Peyer's patch (tissue), 4 donors: ENCODE measurements around the gene C11orf58. TPM values are rescaled to one million over a fixed set of nuclear protein-coding genes. Genes with fewer than 3 reads are reported as not detected.

ENCODE experiments used
- DNase-seq, 3 donors: peaks; one replicate each; pipeline ENCODE4 v3.0.0-alpha.2; 2017 to 2019
- H3K27ac ChIP-seq, 4 donors: fragments of 200-600 bp; sonication (generic); one replicate each; pipeline ENCODE4 v1.5.1; 2016 to 2019
- H3K27me3 ChIP-seq, 2 donors: fragments of 200-600 bp; sonication (generic); one replicate each; pipeline ENCODE4 v1.5.1; 2019
- H3K36me3 ChIP-seq, 3 donors: fragments of 200-600 bp; sonication (generic); one replicate each; pipeline ENCODE4 v1.5.1; 2016 to 2019
- H3K4me1 ChIP-seq, 4 donors: fragments of 200-600 bp; sonication (generic); one replicate each; pipeline ENCODE4 v1.5.1; 2016 to 2019
- H3K4me3 ChIP-seq, 4 donors: fragments of 200-600 bp; sonication (generic); 1 replicate in 3 of 4; 2 replicates in 1 of 4; pipeline ENCODE4 v1.5.1; 2016 to 2019; ENCODE audit warnings: mild to moderate bottlenecking in 1 of 4
- H3K9me3 ChIP-seq, 4 donors: fragments of 200-600 bp; sonication (generic); one replicate each; pipeline ENCODE4 v1.5.1; 2016 to 2019; ENCODE audit warnings: mild to moderate bottlenecking in 1 of 4
- CTCF ChIP-seq, 6 experiments: fragments of 450-650 bp in 4 of 6; fragments of 200-600 bp in 2 of 6; sonication (generic) in 1 of 6; IDR thresholded peaks; one replicate each; pipeline ENCODE4 v1.5.1; 2017 to 2019; ENCODE audit warnings: antibody characterized with exemption in 6 of 6, mild to moderate bottlenecking in 3 of 6, moderate library complexity in 1 of 6
- POLR2A ChIP-seq, 2 donors: fragments of 450-650 bp; IDR thresholded peaks; one replicate each; pipeline ENCODE4 v1.5.1; 2017; ENCODE audit warnings: antibody characterized with exemption in 2 of 2, mild to moderate bottlenecking in 2 of 2, moderate library complexity in 2 of 2
- total RNA-seq, 4 donors: library from RNA; depleted of rRNA; stranded (reverse); fragments of >200 nt; gene quantifications; one replicate each; pipeline ENCODE4 v1.1.0, GENCODE V29; 2016

C11orf58 gene
- total RNA-seq, 4 donors from 2014 or later: 47.9 to 143 (median 80.3) TPM

- DNase-seq: no peak
- H3K27ac ChIP-seq: no peak overlapping the region
- H3K27me3 ChIP-seq: no peaks in the 10 kb centered on the region
- TF ChIP-seq CTCF (IDR thresholded peaks at IDR 0.05) (no peak), POLR2A (IDR thresholded peaks at IDR 0.05) (no peak)
- H3K36me3 ChIP-seq: peaks cover 0 to 46% (median 0%) of the 10 kb centered on the region in 3 donors
- no peak overlapping the region for H3K4me3 ChIP-seq
- H3K4me1 ChIP-seq: peaks cover 0 to 10% (median 0%) of the 10 kb centered on the region in 4 donors
- H3K9me3 ChIP-seq: no peaks in the 10 kb centered on the region
Measured at GRCh38 chr11:16799890-16800289, 61.4 kb downstream of the C11orf58 start.

GRCh38 chr11:16800382-16800781 is 61.9 kb downstream of the C11orf58 start:
- peaks cover 0 to 46% (median 0%) of the 10 kb centered on the region in 3 donors for H3K36me3 ChIP-seq
- TF ChIP-seq POLR2A (IDR thresholded peaks at IDR 0.05): no peak
- TF ChIP-seq CTCF (IDR thresholded peaks at IDR 0.05): no peak
- H3K27me3 ChIP-seq: no peaks in the 10 kb centered on the region
- no peak overlapping the region for H3K4me3 ChIP-seq
- no peaks in the 10 kb centered on the region for H3K9me3 ChIP-seq
- H3K27ac ChIP-seq: no peak overlapping the region
- H3K4me1 ChIP-seq: peaks cover 0 to 15% (median 0%) of the 10 kb centered on the region in 4 donors
- no peak for DNase-seq

- no peak for DNase-seq
- Histone ChIP-seq H3K36me3 (peaks cover 0 to 38% (median 0%) of the 10 kb centered on the region in 3 donors), H3K9me3 (no peaks in the 10 kb centered on the region), H3K4me1 (peaks cover 0 to 25% (median 0%) of the 10 kb centered on the region in 4 donors), H3K4me3 (no peak overlapping the region), H3K27me3 (no peaks in the 10 kb centered on the region), H3K27ac (no peak overlapping the region)
- TF ChIP-seq CTCF (IDR thresholded peaks at IDR 0.05) (no peak), POLR2A (IDR thresholded peaks at IDR 0.05) (no peak)
Measured at GRCh38 chr11:16801288-16801980, 63.0 kb downstream of the C11orf58 start.

DNA sequence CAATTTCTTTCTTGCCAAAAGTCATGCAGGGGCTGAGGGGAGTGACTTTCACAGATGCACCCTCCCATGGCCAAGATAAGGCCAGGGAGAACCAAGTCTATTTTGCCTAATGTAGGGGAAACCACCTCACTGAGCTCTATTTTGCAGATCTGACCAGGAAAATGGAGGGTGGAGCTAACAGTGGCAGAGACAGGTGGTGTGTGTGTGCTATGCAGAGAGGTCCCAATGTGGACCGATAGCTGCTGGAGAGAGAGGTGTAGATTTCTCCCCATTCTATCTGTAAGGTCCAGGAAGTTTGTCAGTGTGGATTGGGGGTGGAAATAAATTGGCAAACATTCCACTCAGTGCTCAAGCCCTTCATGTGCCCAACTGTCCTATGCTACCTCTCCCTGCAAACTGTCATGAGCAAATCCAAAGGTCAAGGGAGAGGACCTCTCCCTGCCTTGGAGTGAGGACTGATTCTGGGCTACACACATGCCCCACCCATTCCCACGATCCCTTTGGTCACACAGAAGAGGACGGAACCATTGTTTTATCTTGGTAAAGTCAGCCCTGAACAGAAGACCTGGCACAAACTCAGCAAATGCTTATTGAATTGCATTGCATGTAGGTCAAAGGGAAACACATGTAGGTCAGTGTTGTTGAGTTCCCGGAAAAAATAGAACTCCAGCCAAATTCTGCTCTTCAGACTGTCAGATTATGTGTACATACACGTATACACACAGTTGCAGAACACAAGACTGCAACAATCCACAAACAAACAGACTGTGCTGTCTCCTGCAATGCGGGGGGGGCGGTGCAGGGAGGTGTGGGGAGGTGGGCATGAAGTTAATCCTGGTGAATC is 65.9 kb downstream of the C11orf58 start:
- H3K27ac ChIP-seq: peak overlapping the region in 1 of 4 donors; percentile 76
- TF ChIP-seq POLR2A (IDR thresholded peaks at IDR 0.05) (no peak), CTCF (IDR thresholded peaks at IDR 0.05) (no peak)
- peak in 1 of 3 donors; percentile 68 for DNase-seq
- no peaks in the 10 kb centered on the region for H3K27me3 ChIP-seq
- peaks cover 0 to 30% (median 0%) of the 10 kb centered on the region in 4 donors for H3K4me1 ChIP-seq
- no peak overlapping the region for H3K4me3 ChIP-seq
- peaks cover 0 to 40% (median 0%) of the 10 kb centered on the region in 3 donors for H3K36me3 ChIP-seq
- no peaks in the 10 kb centered on the region for H3K9me3 ChIP-seq

- Histone ChIP-seq H3K27ac (peak overlapping the region in 1 of 4 donors; percentile 27), H3K4me1 (peaks cover 0 to 30% (median 0%) of the 10 kb centered on the region in 4 donors), H3K4me3 (no peak overlapping the region), H3K36me3 (peaks cover 0 to 24% (median 0%) of the 10 kb centered on the region in 3 donors), H3K27me3 (no peaks in the 10 kb centered on the region), H3K9me3 (no peaks in the 10 kb centered on the region)
- TF ChIP-seq CTCF (IDR thresholded peaks at IDR 0.05) (no peak), POLR2A (IDR thresholded peaks at IDR 0.05) (no peak)
- no peak for DNase-seq
Measured at GRCh38 chr11:16805938-16806337, 67.5 kb downstream of the C11orf58 start.
